Measurements from ENCODE around the gene ARL16. TPM values are rescaled to one million over a fixed set of nuclear protein-coding genes. Genes with fewer than 3 reads are reported as not detected.

Gene ARL16
- total RNA-seq, 4 donors from 2014 or later = 19.1 to 34.3 (median 27.9) TPM

- 17 to 44% methylated on average over 6 to 13 of the region's 27 CpGs for WGBS, 2 donors
Observed at GRCh38 chr17:81703747-81704654, 20.4 kb upstream of the ARL16 start.

DNA sequence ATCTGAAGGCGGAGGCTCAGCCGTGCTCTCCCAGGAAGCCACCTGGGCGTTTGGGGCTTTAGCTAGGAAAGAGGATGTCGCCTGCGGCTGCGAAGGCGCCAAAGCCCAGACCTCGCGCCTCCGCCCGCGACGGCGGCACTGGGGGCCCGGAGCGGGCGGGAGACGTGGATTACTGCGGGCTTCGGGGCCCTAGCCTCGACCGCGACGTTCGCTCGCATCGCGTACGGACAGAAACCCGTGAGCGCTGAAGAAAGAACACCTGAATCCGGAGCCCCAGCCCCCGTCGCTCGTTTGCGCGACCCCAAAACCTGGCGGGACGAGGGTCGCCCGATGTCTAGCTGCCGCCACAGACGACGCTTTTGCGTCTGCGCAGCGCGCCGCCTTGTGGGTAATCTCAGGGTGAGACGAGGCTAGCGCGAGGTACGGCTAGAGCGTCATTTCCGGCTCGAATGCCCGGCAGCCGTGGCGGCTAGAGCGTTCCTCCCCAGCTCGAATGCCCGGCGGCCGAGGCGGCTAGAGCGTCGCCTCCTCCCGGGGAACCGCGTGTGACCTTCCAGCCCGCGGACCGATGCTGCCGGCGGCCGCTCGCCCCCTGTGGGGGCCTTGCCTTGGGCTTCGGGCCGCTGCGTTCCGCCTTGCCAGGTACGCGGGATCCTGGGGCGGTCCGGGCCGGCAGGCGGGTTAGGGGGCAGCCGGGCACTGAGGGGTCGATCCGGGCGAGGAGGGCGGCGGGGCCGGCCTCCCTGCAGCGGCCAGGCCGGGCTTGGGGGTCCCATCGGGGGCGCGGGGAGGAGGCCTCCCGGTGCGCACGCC, 19.5 kb upstream of the ARL16 start, which contains the start of gene MRPL12:
TSS of gene MRPL12 (plus strand) at position 434 of the 813 bp plus-strand sequence. CDS start at position 569, 135 bp downstream.
- H3K4me3 ChIP-seq = peak within 1 kb of the TSS; percentile 63 to 97 (median 95)
- H3K27ac ChIP-seq = peak within 1 kb of the TSS; percentile 93 to 97 (median 96)
- no peaks in the 10 kb centered on the region for H3K27me3 ChIP-seq
- H3K9me3 ChIP-seq = no peaks in the 10 kb centered on the region
- peaks cover 25 to 42% (median 30%) of the 10 kb centered on the region in 3 donors for H3K4me1 ChIP-seq
- TF ChIP-seq, protein P1, sequence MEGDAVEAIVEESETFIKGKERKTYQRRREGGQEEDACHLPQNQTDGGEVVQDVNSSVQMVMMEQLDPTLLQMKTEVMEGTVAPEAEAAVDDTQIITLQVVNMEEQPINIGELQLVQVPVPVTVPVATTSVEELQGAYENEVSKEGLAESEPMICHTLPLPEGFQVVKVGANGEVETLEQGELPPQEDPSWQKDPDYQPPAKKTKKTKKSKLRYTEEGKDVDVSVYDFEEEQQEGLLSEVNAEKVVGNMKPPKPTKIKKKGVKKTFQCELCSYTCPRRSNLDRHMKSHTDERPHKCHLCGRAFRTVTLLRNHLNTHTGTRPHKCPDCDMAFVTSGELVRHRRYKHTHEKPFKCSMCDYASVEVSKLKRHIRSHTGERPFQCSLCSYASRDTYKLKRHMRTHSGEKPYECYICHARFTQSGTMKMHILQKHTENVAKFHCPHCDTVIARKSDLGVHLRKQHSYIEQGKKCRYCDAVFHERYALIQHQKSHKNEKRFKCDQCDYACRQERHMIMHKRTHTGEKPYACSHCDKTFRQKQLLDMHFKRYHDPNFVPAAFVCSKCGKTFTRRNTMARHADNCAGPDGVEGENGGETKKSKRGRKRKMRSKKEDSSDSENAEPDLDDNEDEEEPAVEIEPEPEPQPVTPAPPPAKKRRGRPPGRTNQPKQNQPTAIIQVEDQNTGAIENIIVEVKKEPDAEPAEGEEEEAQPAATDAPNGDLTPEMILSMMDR (IDR thresholded peaks at IDR 0.05) = peak in 4 of 6 experiments; percentile 25 to 58 (median 38)
- peak in 2 of 4 donors; percentile 74 to 90 for TF ChIP-seq POLR2A (IDR thresholded peaks at IDR 0.05)
- DNase-seq = peak; percentile 48
- H3K36me3 ChIP-seq = peaks cover 31 to 75% (median 45%) of the 10 kb centered on the region in 3 donors
- intact Hi-C loops (cut with DNase I) = no loop called here
- WGBS, 2 donors = no CpG with 5 or more reads among the region's 102 CpGs

More at GRCh38 chr17:81703747-81704654, 20.4 kb upstream of the ARL16 start:
- H3K4me3 ChIP-seq = peak overlapping the region; percentile 63 to 97 (median 95)
- peaks cover 31 to 68% (median 38%) of the 10 kb centered on the region in 3 donors for H3K36me3 ChIP-seq
- intact Hi-C loops (cut with DNase I) = no loop called here
- peak overlapping the region; percentile 93 to 97 (median 96) for H3K27ac ChIP-seq
- no peak for TF ChIP-seq POLR2A (IDR thresholded peaks at IDR 0.05)
- TF ChIP-seq, protein P1 (IDR thresholded peaks at IDR 0.05) = no peak
- DNase-seq = no peak
- H3K9me3 ChIP-seq = no peaks in the 10 kb centered on the region
- H3K27me3 ChIP-seq = no peaks in the 10 kb centered on the region
- H3K4me1 ChIP-seq = peaks cover 25 to 42% (median 30%) of the 10 kb centered on the region in 3 donors

GRCh38 chr17:81701288-81702071, 17.9 kb upstream of the ARL16 start:
- Histone ChIP-seq H3K27me3 (no peaks in the 10 kb centered on the region), H3K4me1 (peaks cover 25 to 42% (median 30%) of the 10 kb centered on the region in 3 donors), H3K4me3 (peak overlapping the region in 2 of 4 donors; percentile 63 to 95), H3K9me3 (no peaks in the 10 kb centered on the region), H3K36me3 (peaks cover 28 to 75% (median 51%) of the 10 kb centered on the region in 3 donors), H3K27ac (peak overlapping the region in 3 of 4 donors; percentile 95 to 97 (median 96))
- TF ChIP-seq, protein P1 (IDR thresholded peaks at IDR 0.05) = no peak
- no peak for TF ChIP-seq POLR2A (IDR thresholded peaks at IDR 0.05)
- 54 to 67% methylated on average over 8 to 18 of the region's 23 CpGs for WGBS, 2 donors
- no peak for DNase-seq
- intact Hi-C loops (cut with DNase I) = no loop called here

GRCh38 chr17:81700353-81701287, 17.0 kb upstream of the ARL16 start:
- no peaks in the 10 kb centered on the region for H3K9me3 ChIP-seq
- H3K4me1 ChIP-seq = peaks cover 25 to 42% (median 30%) of the 10 kb centered on the region in 3 donors
- DNase-seq = no peak
- TF ChIP-seq, protein P1 (IDR thresholded peaks at IDR 0.05) = no peak
- no peak for TF ChIP-seq POLR2A (IDR thresholded peaks at IDR 0.05)
- intact Hi-C loops (cut with DNase I) = no loop called here
- H3K27ac ChIP-seq = no peak overlapping the region
- WGBS, 2 donors = 83 to 88% methylated on average over 12 of the region's 25 CpGs
- no peaks in the 10 kb centered on the region for H3K27me3 ChIP-seq
- H3K4me3 ChIP-seq = peak overlapping the region in 1 of 4 donors; percentile 63
- peaks cover 35 to 75% (median 50%) of the 10 kb centered on the region in 3 donors for H3K36me3 ChIP-seq

All from esophagus squamous epithelium (tissue), 5 donors.